Fibroblast of pulmonary artery (primary cell): ENCODE results near the gene KRT3.
"Not testable (repeated sequence)": the region's sequence is repeated elsewhere in the genome, so short reads cannot be mapped to it uniquely, and the experiment has no call there.

ENCODE experiments used
- DNase-seq: peaks from one replicate; pipeline ENCODE4 v3.0.0-alpha.2; 2010; ENCODE audit warnings: low read depth
- H3K4me3 ChIP-seq: replicated peaks from 2 replicates; pipeline ENCODE4 v1.5.1; 2011; ENCODE audit warnings: low read depth, mild to moderate bottlenecking, control low read depth, low read length, moderate library complexity
- TF ChIP-seq, protein P1 (sequence below): IDR thresholded peaks from 2 replicates; pipeline ENCODE4 v1.5.1; 2011; ENCODE audit warnings: mild to moderate bottlenecking, control low read depth, low read length, inconsistent platforms; ENCODE audit errors: missing control alignments

KRT3 gene

DNA sequence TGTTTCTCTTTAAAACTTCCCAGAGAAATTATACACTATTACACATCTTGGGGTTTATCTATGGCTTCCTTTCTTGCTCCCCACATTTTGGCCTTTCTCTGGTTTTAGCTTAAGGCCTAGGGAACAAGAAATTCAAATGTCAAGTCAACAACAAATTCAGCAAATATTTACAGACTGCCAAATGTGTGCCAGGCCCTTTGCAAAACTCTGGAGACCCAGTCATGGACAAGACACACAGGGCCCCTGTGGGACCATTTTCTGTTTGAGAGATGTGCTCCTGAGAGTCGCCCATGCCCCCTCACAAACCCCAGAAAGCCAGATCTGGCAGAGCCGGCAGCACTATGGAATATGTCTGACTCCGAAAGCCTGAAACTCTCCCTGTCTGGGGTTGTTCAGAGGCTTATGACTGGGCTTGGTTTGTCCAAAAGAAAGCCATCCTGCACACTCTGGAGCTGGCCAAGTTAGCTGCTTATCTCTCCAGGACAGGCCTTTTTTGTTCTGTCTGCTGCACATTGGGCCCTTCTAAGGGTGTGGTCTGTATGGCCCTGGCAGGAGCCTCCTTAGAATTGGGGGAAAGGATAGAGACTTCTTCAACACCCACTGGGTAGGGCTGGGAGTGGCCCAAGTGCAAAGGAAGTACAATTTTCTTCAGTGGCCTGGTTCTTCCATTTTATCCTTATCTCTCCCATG lies 1.1 kb upstream of the KRT3 start:
- TF ChIP-seq, protein P1, sequence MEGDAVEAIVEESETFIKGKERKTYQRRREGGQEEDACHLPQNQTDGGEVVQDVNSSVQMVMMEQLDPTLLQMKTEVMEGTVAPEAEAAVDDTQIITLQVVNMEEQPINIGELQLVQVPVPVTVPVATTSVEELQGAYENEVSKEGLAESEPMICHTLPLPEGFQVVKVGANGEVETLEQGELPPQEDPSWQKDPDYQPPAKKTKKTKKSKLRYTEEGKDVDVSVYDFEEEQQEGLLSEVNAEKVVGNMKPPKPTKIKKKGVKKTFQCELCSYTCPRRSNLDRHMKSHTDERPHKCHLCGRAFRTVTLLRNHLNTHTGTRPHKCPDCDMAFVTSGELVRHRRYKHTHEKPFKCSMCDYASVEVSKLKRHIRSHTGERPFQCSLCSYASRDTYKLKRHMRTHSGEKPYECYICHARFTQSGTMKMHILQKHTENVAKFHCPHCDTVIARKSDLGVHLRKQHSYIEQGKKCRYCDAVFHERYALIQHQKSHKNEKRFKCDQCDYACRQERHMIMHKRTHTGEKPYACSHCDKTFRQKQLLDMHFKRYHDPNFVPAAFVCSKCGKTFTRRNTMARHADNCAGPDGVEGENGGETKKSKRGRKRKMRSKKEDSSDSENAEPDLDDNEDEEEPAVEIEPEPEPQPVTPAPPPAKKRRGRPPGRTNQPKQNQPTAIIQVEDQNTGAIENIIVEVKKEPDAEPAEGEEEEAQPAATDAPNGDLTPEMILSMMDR: no peak
- no peak for DNase-seq
- no peak overlapping the region for H3K4me3 ChIP-seq

DNA sequence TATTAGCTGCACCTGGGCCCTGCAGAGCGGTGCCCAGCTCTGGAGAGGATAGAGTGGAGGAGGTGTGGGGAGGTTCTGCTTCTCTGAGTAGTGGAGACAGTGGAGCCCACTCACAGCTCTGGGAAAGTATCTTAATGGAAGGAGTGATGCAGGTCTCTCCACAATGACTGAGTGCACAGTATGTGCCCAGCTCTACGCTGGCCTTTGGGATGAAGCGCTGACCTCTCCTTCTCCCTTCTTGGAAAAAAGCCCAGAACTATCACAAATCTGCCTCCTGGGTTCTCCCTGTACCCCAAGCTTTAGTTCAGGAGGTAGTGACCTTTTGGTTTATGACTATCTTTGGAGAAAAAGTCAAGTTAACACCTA lies 495 bp upstream of the KRT3 start:
- no peak for DNase-seq
- no peak overlapping the region for H3K4me3 ChIP-seq
- TF ChIP-seq, protein P1: no peak

DNA sequence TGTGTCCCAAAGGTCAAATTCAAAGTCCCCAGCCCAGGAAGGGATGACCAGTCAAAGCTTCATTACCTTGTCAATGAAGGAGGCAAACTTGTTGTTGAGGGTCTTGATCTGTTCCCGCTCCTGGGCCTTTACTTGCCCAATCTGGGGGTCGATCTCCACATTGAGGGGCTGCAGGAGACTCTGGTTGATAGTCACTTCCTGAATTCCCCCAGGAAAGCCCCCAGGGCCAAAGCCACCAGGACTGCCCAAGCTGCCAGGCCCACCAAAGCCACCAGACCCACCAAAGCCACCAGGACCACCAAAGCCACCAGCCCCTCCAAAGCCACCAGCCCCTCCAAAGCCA lies 614 bp downstream of the KRT3 start:
- DNase-seq, H3K4me3 ChIP-seq: not testable (repeated sequence)

DNA sequence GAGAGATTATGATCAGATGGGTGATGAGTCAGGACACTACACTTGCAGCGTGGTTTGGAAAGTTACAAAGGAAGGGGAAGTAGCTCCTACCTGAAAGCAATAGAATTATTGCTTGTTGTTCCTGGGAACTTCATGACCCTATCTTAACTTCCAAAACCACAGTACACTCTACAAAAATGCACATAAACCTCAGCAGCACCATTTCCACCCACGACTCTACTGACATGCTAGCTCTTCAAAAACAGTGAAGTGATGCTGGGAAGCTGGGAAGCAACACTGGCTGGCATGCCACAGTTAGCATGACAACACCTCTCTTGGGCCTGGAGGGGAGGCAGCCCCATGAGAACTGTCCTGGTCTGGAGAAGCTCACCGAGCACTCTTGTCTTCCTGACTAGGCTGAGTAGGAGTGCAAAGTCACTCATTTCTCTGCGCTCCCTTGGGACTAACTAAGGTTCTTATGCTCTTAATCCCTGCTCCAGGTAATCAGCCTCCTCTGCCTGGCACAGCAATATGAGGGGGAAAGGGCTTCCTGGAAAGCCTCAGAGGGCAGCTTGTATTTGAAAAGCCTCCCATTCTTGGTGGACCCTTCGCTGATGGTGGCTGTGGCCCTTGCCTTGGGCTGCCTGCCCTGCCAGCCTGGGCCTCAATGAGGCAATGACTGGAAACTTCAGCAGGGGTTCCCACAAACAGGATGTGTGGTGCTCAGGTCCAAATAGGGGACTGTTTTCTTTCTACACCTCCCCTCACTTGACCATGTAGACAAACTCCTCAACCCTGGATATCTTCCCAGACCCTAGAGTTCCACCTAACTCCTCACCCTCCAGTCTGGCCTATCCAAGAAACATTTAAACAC lies 1.2 kb downstream of the KRT3 start:
- H3K4me3 ChIP-seq: no peak overlapping the region
- TF ChIP-seq, protein P1: no peak
- no peak for DNase-seq

DNA sequence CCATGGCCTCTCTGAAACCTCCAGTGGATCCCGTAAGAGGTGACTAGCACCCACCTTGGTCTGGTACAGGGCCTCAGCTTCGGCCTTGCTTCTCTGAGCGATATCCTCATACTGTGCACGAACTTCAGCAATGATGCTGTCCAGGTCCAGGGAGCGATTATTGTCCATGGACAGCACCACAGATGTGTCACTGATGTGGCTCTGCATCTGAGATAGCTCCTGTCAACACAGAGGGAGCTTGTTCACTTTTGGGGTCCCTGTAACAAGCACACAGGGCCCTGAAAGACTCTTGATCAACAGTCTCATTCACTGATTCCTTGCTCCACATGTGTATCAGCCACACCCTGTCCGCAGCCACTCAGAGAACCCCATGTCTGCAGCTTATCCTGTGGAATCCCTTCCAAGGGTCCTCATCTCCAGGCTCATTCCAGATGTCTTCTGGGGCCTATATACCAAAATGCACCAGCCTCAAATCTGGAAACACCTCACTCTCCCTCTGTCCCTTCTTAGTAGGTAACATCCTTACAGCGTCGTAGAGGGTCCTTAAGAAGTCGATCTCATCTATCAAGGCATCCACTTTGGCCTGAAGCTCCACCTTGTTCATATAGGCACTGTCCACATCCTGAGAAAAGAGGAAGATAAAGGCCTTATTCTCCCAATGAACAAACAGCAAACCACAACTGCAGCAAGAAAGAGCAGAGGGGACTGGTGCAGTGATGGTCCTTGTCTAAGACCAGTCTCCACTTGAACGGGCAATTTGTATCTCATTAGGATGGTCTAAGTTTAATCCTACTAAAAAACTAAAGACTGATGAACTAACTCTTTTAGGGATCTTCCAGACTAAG lies 3.5 kb downstream of the KRT3 start:
- no peak for DNase-seq
- TF ChIP-seq, protein P1: no peak
- no peak overlapping the region for H3K4me3 ChIP-seq

DNA sequence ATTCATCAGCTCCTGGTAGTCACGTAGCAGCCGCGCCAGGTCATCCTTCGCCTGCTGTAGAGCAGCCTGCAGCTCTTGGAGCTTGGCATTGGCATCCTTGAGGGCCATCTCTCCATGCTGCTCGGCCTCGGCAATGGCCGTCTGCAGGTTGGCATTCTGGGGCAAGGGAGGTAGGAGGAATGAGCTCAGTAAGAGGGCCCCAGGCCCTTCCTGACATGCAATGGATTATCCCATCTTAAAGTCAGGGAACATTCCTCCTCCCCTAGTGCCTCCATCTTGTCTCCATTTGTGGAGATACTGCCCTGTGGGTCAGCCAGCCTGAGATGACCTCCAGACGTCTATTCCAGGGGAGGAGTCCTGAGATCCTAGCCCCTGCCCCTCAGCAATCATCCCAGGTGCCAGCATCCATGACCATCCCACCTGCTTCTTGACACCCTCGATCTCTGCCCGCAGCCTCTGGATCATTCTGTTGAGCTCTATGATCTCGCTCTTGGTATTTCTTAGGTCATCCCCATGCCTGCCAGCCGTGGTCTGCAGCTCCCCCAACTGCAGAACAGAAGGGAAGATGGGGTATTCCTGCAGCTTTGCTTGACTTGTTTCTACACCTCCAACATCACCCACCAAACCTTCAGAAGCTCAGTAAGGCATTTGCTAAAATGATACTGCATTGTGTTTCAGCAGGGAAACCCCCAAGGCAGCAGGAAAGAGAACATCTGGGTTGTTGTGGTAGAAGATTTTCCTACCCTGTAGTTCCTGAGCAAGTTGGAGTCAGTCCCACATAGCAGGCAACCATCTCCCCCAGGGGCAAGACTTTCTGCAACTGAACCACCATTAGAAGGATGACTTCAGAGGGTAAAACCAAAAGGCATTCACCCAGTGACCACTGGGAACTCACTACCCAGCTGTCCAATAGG lies 4.4 kb downstream of the KRT3 start:
- DNase-seq: no peak
- H3K4me3 ChIP-seq: no peak overlapping the region
- TF ChIP-seq, protein P1: no peak
